HK-2 (cell line): ENCODE data around the gene HEPHL1.
"Not testable (repeated sequence)": the region's sequence is repeated elsewhere in the genome, so short reads cannot be mapped to it uniquely, and the experiment has no call there.

ENCODE experiments used
- DNase-seq: peaks from one replicate; pipeline ENCODE4 v3.0.0-alpha.2; 2018; ENCODE audit not compliant: unreplicated experiment

Gene HEPHL1

GRCh38 chr11:94084164-94084563 lies 63.0 kb downstream of the HEPHL1 start:
- DNase-seq: no peak

DNA sequence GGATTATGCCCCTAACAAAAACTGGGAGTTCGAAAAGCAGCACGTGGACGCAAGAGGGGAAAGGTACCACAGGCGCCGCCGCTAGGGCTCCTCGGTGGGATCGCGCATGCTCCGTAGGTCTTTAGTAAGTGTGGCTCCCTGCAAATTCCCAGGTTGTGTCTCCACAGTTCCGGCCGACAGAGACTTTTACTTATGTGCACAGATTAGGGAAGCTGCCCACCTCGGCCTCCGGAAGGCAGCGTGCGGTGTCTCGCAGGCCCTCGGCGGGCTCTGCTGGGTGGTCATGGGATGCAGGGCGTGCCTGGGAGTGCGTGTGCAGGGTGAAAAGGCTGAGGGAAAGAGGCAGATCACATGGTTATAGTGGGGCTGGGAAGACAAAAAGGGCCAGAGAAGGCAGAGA lies 67.8 kb downstream of the HEPHL1 start:
- no peak for DNase-seq

DNA sequence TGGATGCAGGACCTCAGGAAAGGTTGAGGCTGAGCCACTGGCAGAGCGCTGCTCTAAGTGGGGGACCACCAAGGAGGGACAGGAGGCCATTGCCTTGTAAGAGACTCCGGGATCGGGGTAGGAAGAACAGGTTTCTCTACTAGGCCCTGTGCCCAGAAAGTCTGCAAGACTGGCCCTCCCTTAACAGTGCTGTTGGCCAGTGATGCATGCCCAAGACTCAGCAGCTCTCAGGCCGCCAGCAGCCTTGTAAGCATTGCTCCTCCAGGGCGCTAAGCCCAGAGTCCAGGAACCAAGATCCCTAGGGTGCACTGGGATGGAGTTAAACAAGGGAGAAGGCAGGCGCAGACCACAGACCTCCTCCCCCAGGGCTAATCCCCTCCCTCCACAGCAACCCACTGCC lies 68.2 kb downstream of the HEPHL1 start:
- DNase-seq: no peak

- DNase-seq: no peak
Observed at GRCh38 chr11:94090401-94090800, 69.2 kb downstream of the HEPHL1 start.

DNA sequence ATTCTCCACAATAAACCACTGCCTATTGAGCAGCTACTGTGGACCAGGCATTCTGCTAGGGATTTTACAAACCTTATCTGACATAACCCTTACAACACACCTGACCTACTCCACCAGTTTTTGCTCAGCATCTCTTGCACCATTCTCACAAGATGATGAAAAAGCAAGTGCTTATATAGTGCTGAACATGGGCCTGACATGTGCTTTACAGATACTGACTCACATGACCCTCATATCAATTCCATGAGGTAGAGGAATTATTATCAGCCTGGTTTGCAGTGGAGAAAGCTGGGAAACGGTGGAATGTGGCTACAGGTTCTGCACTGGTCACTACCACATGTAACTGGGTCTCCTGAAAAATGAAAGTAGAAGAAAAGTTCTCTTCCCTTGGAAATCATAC lies 69.9 kb downstream of the HEPHL1 start:
- no peak for DNase-seq

DNA sequence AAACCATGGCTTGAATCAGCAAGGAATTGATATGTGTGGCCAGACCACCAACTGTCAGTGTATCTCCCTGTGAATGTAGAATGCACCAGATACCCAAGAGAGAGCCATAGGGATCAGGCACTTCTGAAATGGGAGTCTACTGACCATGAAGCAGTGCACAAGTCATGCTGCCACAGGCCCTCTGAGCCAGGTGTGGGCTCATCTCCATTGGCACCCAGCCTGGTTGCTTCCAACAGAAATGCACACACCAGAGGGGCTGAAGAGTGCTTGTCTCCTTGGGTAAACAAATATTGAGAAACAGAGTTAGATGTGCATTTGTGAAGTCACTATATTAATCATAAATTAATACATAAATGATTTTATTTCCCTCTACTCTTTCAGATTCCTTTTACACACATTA lies 79.1 kb downstream of the HEPHL1 start:
- no peak for DNase-seq

- DNase-seq: no peak
Observed at GRCh38 chr11:94103471-94103870, 82.3 kb downstream of the HEPHL1 start.

DNA sequence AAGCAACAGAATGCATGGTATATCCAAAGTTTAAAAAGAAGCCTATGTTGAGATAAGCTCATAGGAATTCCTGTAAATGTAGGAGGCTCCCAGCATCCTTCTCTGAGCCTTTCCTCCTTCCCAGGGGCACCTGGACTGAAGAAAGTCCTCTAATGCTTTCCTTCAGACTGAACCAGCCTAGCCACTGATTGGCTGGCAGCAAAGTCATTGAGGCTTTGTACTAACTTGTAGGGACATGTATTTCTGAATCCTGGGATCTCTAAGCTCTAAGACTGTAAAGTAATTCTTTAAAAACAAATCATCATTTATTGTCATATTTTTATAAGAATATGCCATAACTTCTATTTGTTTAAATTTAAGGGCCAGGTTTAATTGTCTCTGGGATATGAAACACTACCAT lies 83.6 kb downstream of the HEPHL1 start:
- no peak for DNase-seq

GRCh38 chr11:94106716-94107115 lies 85.6 kb downstream of the HEPHL1 start:
- no peak for DNase-seq

GRCh38 chr11:94107363-94107762 lies 86.2 kb downstream of the HEPHL1 start:
- DNase-seq: no peak

DNA sequence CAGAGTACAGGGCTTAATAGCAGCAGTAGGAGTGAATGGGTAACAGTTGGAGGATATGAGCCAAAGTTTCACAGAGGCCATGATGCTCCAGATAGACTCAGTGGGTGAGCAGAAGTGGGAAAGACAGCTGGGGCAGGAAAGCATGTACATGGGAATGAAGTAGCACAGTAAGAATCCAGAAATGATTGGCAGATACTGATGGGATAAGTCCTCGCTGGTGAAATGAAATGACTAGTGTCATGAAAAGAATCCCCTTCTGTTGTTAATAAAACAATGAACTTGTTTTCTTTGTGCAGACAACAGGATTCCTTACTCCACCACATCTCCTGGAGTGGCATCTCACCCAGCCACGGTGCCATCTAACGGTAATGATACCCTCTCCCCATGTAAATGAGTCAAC lies 90.1 kb downstream of the HEPHL1 start:
- DNase-seq: no peak

GRCh38 chr11:94111660-94112059 lies 90.5 kb downstream of the HEPHL1 start:
- DNase-seq: no peak

DNA sequence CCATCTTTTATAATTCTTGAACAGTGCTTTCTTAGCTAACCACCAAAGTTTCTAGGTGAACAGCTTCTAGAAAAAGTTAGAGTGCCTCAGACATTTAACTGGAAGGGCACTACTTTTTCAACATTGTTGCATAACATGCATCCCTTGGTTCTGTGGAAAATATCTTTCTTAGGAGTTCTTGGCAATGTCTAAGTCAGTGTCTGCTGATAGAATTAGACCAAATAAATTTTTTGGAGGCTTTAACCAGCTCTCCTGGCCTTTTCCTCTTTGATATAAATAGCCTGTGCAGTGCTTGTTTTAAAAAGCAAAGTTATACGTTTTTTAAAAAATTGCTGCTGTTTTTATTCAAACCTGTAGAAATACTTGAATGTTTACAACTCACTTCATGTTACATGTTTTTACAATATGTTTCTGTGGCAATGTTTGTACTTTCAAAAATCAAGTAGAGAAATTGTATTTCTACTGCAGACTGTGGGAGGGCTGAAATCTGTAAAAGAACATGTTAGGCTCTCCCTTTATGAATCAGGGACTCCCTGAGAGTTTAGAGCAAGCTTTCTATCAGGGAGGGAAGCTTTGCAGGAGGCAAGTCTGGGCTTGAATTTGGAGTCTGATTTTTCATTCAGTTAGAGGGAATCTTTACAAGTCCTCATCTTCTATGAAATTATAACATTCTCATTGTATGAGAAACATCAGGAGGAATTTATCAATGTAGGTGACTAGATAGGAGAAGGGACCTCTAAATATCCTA lies 91.2 kb downstream of the HEPHL1 start:
- DNase-seq: no peak

DNA sequence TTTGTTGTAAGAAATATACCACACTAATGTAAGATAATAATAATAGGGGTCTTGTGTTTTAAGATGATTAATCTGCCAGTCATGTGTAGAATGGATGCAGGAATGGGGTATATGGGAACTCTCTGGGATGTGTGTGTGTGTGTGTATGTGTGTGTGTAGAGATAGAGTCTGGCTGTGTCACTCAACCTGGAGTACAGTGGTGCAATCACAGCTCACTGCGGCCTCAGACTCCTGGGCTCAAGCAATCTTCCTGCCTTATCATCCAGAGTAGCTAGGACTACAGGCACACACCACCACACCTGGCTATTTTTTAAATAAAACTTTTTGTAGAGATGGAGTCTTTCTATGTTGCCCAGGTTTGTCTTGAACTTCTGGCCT lies 96.0 kb downstream of the HEPHL1 start:
- no peak for DNase-seq

GRCh38 chr11:94117871-94118270 lies 96.7 kb downstream of the HEPHL1 start:
- DNase-seq: no peak

DNA sequence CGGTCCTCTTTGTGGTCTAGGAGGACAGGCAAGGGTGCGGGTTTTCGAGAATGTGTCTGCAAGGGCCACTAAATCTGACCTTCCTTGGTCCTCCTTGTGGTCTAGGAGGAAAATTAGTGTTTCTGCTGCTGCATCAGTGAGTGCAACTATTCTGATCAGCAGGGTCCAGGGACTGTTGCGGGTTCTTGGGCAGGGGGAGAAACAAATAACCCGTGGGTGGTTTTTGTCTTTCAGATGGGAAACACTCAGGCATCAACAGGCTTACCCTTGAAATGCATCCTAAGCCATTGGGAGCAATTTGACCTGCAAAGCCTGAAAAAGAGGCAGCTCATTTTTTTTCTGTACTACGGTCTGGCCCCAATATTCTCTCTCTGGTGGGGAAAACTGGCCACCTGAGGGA lies 98.5 kb downstream of the HEPHL1 start:
- DNase-seq: not testable (repeated sequence)

DNA sequence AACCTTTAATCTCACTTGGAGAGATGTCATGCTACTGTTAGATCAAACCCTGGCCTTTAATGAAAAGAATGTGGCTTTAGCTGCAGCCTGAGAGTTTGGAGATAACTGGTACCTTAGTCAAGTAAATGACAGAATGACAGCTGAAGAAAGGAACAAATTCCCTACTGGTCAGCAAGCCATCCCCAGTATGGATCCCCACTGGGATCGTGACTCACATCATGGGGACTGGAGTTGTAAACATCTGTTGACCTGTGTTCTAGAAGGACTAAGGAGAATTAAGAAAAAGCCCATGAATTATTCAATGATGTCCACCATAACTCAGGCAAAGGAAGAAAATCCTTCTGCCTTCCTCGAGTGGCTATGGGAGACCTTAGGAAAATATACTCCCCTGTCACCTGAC lies 99.4 kb downstream of the HEPHL1 start:
- DNase-seq: not testable (repeated sequence)

- DNase-seq: no peak
Observed at GRCh38 chr11:94120946-94121345, 99.8 kb downstream of the HEPHL1 start.

DNA sequence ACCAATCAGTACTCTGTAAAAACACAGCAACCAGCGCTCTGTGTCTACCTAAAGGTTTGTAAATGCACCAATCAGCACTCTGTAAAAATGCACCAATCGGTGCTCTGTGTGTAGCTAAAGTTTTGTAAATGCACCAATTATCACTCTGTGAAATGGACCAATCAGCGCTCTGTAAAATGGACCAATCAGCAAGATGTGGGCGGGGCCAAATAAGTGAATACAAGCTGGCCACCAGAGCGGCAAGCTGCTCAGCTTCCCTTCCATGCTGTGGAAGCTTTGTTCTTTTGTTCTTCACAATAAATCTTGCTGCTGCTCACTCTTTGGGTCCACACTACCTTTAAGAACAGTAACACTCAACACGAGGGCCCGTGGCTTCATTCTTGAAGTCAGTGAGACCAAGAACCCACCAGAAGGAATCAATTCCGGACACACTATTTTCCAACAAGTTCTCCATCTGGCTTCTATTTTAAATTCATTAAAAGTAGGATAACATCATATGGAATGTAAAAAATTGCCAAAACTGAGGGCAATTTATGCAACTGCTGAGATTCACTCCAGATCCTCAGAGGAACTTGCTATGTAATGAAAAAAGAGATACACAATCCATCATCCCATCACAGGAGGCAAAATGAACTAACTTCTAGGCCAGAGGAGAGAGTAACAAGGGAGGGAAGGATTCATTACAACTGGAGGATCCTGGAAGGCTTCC lies 104.4 kb downstream of the HEPHL1 start:
- DNase-seq: no peak

DNA sequence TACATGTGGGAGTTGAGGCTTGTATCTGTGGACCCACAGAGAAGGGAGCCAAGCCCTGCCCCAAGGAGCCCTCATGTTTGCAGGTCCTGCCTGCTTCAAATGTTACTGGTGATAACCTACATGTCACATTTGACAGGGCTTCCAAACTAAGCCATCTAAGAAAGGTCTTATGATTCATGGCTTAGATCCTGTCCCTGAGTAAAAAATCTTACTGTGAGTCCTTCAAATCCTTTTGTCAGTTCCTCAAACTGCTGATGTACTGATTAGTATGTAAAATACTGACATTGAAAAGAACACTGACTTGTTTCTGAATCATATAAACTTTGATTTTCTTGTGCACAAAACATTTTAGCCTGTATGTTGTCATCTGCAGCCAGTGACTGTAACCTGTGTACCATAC lies 106.5 kb downstream of the HEPHL1 start:
- DNase-seq: no peak

- DNase-seq: no peak
Observed at GRCh38 chr11:94128291-94128745, 107.2 kb downstream of the HEPHL1 start.

DNA sequence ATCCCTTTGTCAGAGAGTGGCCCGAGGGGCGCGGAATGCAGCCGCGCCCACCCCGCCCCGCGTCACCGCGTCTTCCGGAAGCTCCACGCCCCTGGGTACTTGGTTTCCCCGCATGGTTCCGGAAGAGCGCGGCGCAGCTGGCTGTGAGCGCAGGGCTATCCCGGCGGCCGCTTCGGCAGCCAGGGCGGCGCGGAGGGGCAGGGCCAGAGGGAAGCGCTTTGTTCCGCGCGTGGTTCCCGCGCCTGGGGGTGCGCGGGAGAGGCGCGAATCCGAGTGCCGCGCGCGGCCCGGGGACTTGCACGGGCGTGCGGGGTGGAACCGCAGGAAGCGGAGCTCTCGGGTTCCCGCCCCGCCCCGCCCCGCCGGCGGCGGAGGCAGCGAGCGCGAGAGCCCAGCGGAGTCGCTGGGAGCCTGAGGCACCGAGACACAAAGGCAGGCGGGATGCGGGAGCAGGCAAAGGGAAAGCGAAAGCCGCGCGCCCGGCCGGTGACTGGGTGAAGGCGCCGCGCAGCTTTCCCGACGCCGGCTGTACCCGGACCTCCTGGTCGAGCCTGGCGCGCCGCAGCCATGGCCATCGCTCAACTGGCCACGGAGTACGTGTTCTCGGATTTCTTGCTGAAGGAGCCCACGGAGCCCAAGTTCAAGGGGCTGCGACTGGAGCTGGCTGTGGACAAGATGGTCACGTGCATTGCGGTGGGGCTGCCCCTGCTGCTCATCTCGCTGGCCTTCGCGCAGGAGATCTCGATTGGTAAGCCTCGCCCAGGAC lies 107.8 kb downstream of the HEPHL1 start, which contains the start of gene PANX1:
Gene PANX1, plus strand, starts transcription at position 96 of the 766 bp plus-strand sequence. Its CDS starts 472 bp downstream, at position 568.
- peak; percentile 80 for DNase-seq
